ENCODE results near the gene ERFL.

ERFL gene

DNA sequence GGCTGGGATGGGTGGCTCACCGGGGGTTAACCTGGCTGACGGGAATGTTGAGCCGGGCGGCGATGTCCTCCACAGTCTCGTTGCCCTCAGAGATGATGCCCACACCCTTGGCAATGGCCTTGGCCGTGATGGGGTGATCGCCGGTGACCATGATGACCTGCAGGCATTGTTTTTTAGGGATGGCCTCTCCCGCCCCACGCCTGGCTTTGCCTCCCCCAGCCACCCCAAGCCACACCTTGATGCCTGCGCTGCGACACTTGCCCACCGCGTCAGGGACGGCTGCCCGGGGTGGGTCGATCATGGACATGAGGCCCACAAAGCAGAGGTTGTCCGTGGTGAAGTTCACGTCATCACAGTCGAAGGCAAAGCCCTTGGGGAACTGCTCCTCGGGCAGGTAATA is 49.7 kb upstream of the ERFL start (continued):
- TF ChIP-seq ZNF837 (tag by site-specific recombination; IDR thresholded peaks at IDR 0.05) (no peak), ZNF335 (tag by site-specific recombination; conservative IDR thresholded peaks at IDR 0.05) (no peak), ZNF121 (tag by site-specific recombination; IDR thresholded peaks at IDR 0.05) (no peak), ZNF585B (tag by site-specific recombination; IDR thresholded peaks at IDR 0.05) (no peak)

DNA sequence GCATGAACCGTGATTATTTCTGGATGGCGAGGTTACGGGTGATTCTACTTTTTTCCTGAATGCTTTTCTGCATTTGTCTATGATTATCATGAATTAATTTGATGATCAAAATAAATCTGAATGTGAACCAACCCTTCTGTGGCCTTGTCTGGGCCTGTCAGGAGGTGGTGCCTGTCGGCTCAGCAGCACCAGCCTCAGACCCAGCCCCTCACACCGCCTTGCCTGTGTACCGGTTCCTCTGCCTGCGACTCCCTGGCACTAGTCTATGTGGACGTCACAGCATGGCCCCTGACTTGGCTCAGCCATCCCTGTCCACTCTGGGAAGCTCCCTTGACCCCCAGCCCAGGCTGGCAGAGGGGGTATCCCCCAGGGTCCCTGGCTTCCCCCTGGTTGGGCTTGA is 46.4 kb upstream of the ERFL start:
- Histone ChIP-seq H3K9me3 (ENCODE audit: control insufficient read depth, insufficient read depth, low read depth, low read length) (no peaks in the 10 kb centered on the region), H3K36me3 (ENCODE audit: control insufficient read depth in 2 of 2, insufficient read depth in 1 of 2, low read length in 2 of 2) (no peaks in the 10 kb centered on the region), H3K27ac (ENCODE audit: extremely low read depth, low read depth, low read length) (no peak overlapping the region), H3K4me1 (ENCODE audit: control insufficient read depth, insufficient read depth, low read length) (no peaks in the 10 kb centered on the region), H3K4me3 (ENCODE audit: low read depth, low read length) (no peak overlapping the region)
- CTCF ChIA-PET = no interaction called here
- POLR2A ChIA-PET = no interaction called here
- TF ChIP-seq KLF1 (tag by site-specific recombination; IDR thresholded peaks at IDR 0.05) (no peak), ZNF561 (tag by site-specific recombination; IDR thresholded peaks at IDR 0.05; ENCODE audit: borderline replicate concordance) (no peak), ZNF292 (tag by site-specific recombination; IDR thresholded peaks at IDR 0.05; ENCODE audit: borderline replicate concordance, low read depth) (no peak), ZNF701 (tag by site-specific recombination; IDR thresholded peaks at IDR 0.05) (no peak), ZNF514 (tag by site-specific recombination; IDR thresholded peaks at IDR 0.05) (no peak), ZBTB17 (tag by site-specific recombination; IDR thresholded peaks at IDR 0.05) (0 out of 2 replicates have a peak, but pooled peaks have one; percentile 3), ZNF830 (tag by site-specific recombination; IDR thresholded peaks at IDR 0.05; ENCODE audit: low read depth) (no peak)

DNA sequence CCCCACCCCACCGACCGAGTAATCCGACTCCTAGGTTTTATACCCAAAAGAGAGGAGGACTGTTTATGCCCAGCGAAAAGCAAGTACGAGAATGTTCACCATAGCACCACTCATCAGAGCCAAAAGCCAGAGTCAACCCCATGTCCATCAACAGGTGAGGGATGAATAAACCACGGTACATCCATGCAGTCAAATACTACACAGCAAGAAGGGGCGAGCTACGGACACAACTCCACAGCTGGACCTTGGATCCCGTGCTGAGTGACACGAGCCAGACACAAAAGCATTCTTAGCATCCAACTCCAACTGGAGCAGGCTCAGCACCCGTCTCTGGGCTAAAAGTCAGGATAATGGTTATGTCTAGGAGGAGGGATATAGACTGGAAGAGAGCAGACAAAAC is 43.1 kb upstream of the ERFL start:
- Histone ChIP-seq H3K9me3 (ENCODE audit: control insufficient read depth, insufficient read depth, low read depth, low read length) (no peaks in the 10 kb centered on the region), H3K36me3 (ENCODE audit: control insufficient read depth in 2 of 2, insufficient read depth in 1 of 2, low read length in 2 of 2) (no peaks in the 10 kb centered on the region), H3K4me1 (ENCODE audit: control insufficient read depth, insufficient read depth, low read length) (no peaks in the 10 kb centered on the region), H3K27ac (ENCODE audit: extremely low read depth, low read depth, low read length) (no peak overlapping the region), H3K4me3 (ENCODE audit: low read depth, low read length) (no peak overlapping the region)
- TF ChIP-seq ZNF202 (tag by site-specific recombination; IDR thresholded peaks at IDR 0.05; ENCODE audit: borderline replicate concordance) (no peak), SCRT2 (tag by site-specific recombination; IDR thresholded peaks at IDR 0.05) (peak; percentile 71), SCRT1 (tag by site-specific recombination; IDR thresholded peaks at IDR 0.05; ENCODE audit: borderline replicate concordance) (peak; percentile 61; the same call in 1 of the 2 replicates)
- CTCF ChIA-PET = no interaction called here
- POLR2A ChIA-PET = no interaction called here

DNA sequence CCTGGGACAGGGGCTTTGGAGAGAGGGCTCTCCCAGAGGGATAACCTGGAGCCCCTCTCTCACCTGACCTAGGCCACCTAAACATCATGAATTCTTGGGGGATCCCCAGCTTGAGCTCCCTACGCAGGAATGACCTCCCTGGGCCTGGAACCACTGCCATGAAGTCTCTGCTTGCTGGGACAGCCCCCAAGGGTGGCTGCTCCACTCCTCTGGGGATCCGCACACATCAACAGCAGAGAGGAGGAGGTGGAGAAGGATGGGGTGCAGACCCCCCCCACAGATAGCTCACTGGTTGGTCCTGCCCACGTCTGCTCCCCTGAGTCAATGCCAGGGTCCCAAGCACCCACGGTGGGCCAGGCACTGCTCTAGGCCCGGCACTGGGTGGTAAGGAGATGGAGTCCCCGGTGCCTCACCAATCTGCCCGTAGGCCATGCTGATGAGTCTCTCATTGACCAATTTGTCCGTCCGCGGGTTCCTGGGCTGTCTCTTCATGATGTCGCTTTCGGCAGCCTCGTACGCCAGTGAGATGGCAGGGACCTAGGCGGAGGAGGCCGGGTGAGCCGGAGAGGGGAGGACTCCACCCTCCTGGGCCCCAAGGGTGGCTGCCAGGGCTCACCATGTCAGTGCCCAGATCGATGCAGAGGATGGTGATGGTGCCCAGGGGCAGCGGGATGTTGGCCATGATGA is 41.7 kb upstream of the ERFL start:
- Histone ChIP-seq H3K27ac (ENCODE audit: extremely low read depth, low read depth, low read length) (no peak overlapping the region), H3K4me3 (ENCODE audit: low read depth, low read length) (no peak overlapping the region), H3K9me3 (ENCODE audit: control insufficient read depth, insufficient read depth, low read depth, low read length) (no peaks in the 10 kb centered on the region), H3K36me3 (ENCODE audit: control insufficient read depth in 2 of 2, insufficient read depth in 1 of 2, low read length in 2 of 2) (no peaks in the 10 kb centered on the region), H3K4me1 (ENCODE audit: control insufficient read depth, insufficient read depth, low read length) (no peaks in the 10 kb centered on the region)
- no peak for TF ChIP-seq SP7 (tag by site-specific recombination; IDR thresholded peaks at IDR 0.05)
- TF ChIP-seq, protein P1, sequence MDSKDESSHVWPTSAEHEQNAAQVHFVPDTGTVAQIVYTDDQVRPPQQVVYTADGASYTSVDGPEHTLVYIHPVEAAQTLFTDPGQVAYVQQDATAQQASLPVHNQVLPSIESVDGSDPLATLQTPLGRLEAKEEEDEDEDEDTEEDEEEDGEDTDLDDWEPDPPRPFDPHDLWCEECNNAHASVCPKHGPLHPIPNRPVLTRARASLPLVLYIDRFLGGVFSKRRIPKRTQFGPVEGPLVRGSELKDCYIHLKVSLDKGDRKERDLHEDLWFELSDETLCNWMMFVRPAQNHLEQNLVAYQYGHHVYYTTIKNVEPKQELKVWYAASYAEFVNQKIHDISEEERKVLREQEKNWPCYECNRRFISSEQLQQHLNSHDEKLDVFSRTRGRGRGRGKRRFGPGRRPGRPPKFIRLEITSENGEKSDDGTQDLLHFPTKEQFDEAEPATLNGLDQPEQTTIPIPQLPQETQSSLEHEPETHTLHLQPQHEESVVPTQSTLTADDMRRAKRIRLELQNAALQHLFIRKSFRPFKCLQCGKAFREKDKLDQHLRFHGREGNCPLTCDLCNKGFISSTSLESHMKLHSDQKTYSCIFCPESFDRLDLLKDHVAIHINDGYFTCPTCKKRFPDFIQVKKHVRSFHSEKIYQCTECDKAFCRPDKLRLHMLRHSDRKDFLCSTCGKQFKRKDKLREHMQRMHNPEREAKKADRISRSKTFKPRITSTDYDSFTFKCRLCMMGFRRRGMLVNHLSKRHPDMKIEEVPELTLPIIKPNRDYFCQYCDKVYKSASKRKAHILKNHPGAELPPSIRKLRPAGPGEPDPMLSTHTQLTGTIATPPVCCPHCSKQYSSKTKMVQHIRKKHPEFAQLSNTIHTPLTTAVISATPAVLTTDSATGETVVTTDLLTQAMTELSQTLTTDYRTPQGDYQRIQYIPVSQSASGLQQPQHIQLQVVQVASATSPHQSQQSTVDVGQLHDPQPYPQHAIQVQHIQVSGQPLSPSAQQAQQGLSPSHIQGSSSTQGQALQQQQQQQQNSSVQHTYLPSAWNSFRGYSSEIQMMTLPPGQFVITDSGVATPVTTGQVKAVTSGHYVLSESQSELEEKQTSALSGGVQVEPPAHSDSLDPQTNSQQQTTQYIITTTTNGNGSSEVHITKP (tag by site-specific recombination; IDR thresholded peaks at IDR 0.05) = peak; percentile 46
- CTCF ChIA-PET = interaction anchor here (0.8 kb wide), 1 partner anchor 12 kb away, joined by 3 read pairs; no protein-coding TSS in a partner anchor
- POLR2A ChIA-PET = no interaction called here
